ENCODE measurements around the gene ANGEL2. TPM values are rescaled to one million over a fixed set of nuclear protein-coding genes. Genes with fewer than 3 reads are reported as not detected.

Gene ANGEL2
- polyA plus RNA-seq, 4 donors = 5.7 to 32.2 (median 9.9) TPM

- FAIRE-seq = no peak
- H3K4me1 ChIP-seq (ENCODE audit: control insufficient read depth in 3 of 3, insufficient read depth in 2 of 3, low read depth in 1 of 3, low read length in 2 of 3) = peaks cover 0 to 7% (median 0%) of the 10 kb centered on the region in 3 donors
- WGBS, 3 donors = 1 to 2% (median 1%) methylated on average over 51 to 61 of the region's 61 CpGs
- H3K27ac ChIP-seq (ENCODE audit: low read depth in 1 of 3, low read length in 2 of 3) = peak within 1 kb of the TSS in 1 of 3 donors; percentile 58
- peaks cover 0 to 2% (median 0%) of the 10 kb centered on the region in 3 donors for H3K36me3 ChIP-seq (ENCODE audit: control insufficient read depth in 3 of 3, insufficient read depth in 2 of 3, low read depth in 1 of 3, low read length in 3 of 3)
- no peaks in the 10 kb centered on the region for H3K9me3 ChIP-seq (ENCODE audit: control insufficient read depth in 2 of 2, insufficient read depth in 1 of 2, low read depth in 1 of 2, low read length in 1 of 2)
- DNase-seq = peak; percentile 71 to 84
- peak within 1 kb of the TSS; percentile 29 to 56 (median 44) for H3K4me3 ChIP-seq (ENCODE audit: low read depth in 1 of 3, low read length in 3 of 3)
- H3K27me3 ChIP-seq (ENCODE audit: control insufficient read depth in 3 of 3, insufficient read depth in 3 of 3, low read length in 3 of 3) = peaks cover 0 to 26% (median 0%) of the 10 kb centered on the region in 3 donors
These were observed 65.2 kb downstream of the ANGEL2 start, which contains the start of gene VASH2 for GRCh38 chr1:212950243-212951125. Gene VASH2 (plus strand): TSS chr1:212950541. CDS start chr1:212951543, 1,002 bp downstream.

- no peaks in the 10 kb centered on the region for H3K9me3 ChIP-seq (ENCODE audit: control insufficient read depth in 2 of 2, insufficient read depth in 1 of 2, low read depth in 1 of 2, low read length in 1 of 2)
- DNase-seq (no peak), FAIRE-seq (no peak)
- H3K4me1 ChIP-seq (ENCODE audit: control insufficient read depth in 3 of 3, insufficient read depth in 2 of 3, low read depth in 1 of 3, low read length in 2 of 3) = peaks cover 0 to 7% (median 0%) of the 10 kb centered on the region in 3 donors
- WGBS, 3 donors = 44 to 59% (median 48%) methylated on average over 2 of the region's 2 CpGs
- peak overlapping the region in 2 of 3 donors; percentile 44 to 56 for H3K4me3 ChIP-seq (ENCODE audit: low read depth in 1 of 3, low read length in 3 of 3)
- peaks cover 0 to under 1% (median 0%) of the 10 kb centered on the region in 3 donors for H3K36me3 ChIP-seq (ENCODE audit: control insufficient read depth in 3 of 3, insufficient read depth in 2 of 3, low read depth in 1 of 3, low read length in 3 of 3)
- H3K27me3 ChIP-seq (ENCODE audit: control insufficient read depth in 3 of 3, insufficient read depth in 3 of 3, low read length in 3 of 3) = peaks cover 0 to 26% (median 0%) of the 10 kb centered on the region in 3 donors
- H3K27ac ChIP-seq (ENCODE audit: low read depth in 1 of 3, low read length in 2 of 3) = peak overlapping the region in 1 of 3 donors; percentile 37
These were observed 65.9 kb downstream of the ANGEL2 start for GRCh38 chr1:212949771-212950170.

DNA sequence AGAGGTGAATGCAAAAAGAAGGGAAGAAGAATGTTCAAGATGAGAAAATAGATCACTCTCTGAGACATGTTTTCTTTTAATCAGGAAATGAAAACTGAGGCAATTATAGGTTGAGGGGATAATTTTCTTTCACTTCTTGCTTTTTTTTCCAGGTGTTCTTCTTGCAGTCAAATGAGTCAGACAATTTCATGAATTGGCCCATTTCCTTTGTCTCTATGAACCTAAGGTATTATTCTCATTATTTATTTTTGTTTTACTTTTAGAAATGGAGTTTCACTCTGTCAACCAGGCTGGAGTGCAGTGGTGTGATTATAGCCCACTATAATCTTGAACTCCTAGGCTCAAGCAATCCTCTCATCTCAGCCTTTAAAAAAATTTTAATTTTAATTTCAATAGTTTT lies 68.8 kb downstream of the ANGEL2 start:
- DNase-seq (no peak), FAIRE-seq (no peak)
- no peak overlapping the region for H3K27ac ChIP-seq (ENCODE audit: low read depth in 1 of 3, low read length in 2 of 3)
- peaks cover 0 to 7% (median 0%) of the 10 kb centered on the region in 3 donors for H3K4me1 ChIP-seq (ENCODE audit: control insufficient read depth in 3 of 3, insufficient read depth in 2 of 3, low read depth in 1 of 3, low read length in 2 of 3)
- no peaks in the 10 kb centered on the region for H3K36me3 ChIP-seq (ENCODE audit: control insufficient read depth in 3 of 3, insufficient read depth in 2 of 3, low read depth in 1 of 3, low read length in 3 of 3)
- H3K4me3 ChIP-seq (ENCODE audit: low read depth in 1 of 3, low read length in 3 of 3) = no peak overlapping the region
- peaks cover 0 to 23% (median 0%) of the 10 kb centered on the region in 3 donors for H3K27me3 ChIP-seq (ENCODE audit: control insufficient read depth in 3 of 3, insufficient read depth in 3 of 3, low read length in 3 of 3)
- H3K9me3 ChIP-seq (ENCODE audit: control insufficient read depth in 2 of 2, insufficient read depth in 1 of 2, low read depth in 1 of 2, low read length in 1 of 2) = peaks cover 0 to 3% of the 10 kb centered on the region in 2 donors

- Histone ChIP-seq H3K9me3 (ENCODE audit: control insufficient read depth in 2 of 2, insufficient read depth in 1 of 2, low read depth in 1 of 2, low read length in 1 of 2) (peaks cover 0 to 5% of the 10 kb centered on the region in 2 donors), H3K4me3 (ENCODE audit: low read depth in 1 of 3, low read length in 3 of 3) (no peak overlapping the region), H3K27ac (ENCODE audit: low read depth in 1 of 3, low read length in 2 of 3) (no peak overlapping the region), H3K27me3 (ENCODE audit: control insufficient read depth in 3 of 3, insufficient read depth in 3 of 3, low read length in 3 of 3) (peaks cover 0 to 12% (median 0%) of the 10 kb centered on the region in 3 donors), H3K36me3 (ENCODE audit: control insufficient read depth in 3 of 3, insufficient read depth in 2 of 3, low read depth in 1 of 3, low read length in 3 of 3) (no peaks in the 10 kb centered on the region), H3K4me1 (ENCODE audit: control insufficient read depth in 3 of 3, insufficient read depth in 2 of 3, low read depth in 1 of 3, low read length in 2 of 3) (peaks cover 0 to 4% (median 0%) of the 10 kb centered on the region in 3 donors)
- no peak for FAIRE-seq
- 87 to 91% (median 88%) methylated on average over 4 of the region's 4 CpGs for WGBS, 3 donors
- DNase-seq = no peak
These were observed 70.1 kb downstream of the ANGEL2 start for GRCh38 chr1:212945463-212946160.

DNA sequence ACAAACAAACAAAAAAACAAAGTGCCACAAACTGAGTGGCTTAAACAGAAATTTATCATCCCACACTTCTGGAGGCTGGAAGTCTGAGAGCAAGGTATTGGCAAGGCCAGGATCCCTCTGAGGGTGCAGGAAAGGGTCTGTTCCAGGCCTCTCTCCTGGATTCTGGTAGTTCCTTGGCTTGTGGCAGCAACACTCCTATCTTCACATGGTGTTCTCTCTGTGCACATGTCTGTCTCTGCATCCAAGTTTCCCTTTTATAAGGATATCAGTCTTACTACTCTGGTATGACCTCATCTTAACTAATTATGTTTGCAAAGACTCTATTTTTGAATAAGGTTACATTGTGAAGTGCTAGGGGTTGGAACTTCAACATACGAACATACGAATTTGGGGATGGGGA lies 70.6 kb downstream of the ANGEL2 start:
- H3K4me3 ChIP-seq (ENCODE audit: low read depth in 1 of 3, low read length in 3 of 3) = no peak overlapping the region
- H3K4me1 ChIP-seq (ENCODE audit: control insufficient read depth in 3 of 3, insufficient read depth in 2 of 3, low read depth in 1 of 3, low read length in 2 of 3) = peaks cover 0 to 2% (median 0%) of the 10 kb centered on the region in 3 donors
- H3K27ac ChIP-seq (ENCODE audit: low read depth in 1 of 3, low read length in 2 of 3) = no peak overlapping the region
- no peak for DNase-seq
- H3K36me3 ChIP-seq (ENCODE audit: control insufficient read depth in 3 of 3, insufficient read depth in 2 of 3, low read depth in 1 of 3, low read length in 3 of 3) = no peaks in the 10 kb centered on the region
- WGBS, 3 donors = 89 to 90% (median 90%) methylated on average over 2 of the region's 2 CpGs
- H3K9me3 ChIP-seq (ENCODE audit: control insufficient read depth in 2 of 2, insufficient read depth in 1 of 2, low read depth in 1 of 2, low read length in 1 of 2) = peaks cover 0 to 7% of the 10 kb centered on the region in 2 donors
- H3K27me3 ChIP-seq (ENCODE audit: control insufficient read depth in 3 of 3, insufficient read depth in 3 of 3, low read length in 3 of 3) = peaks cover 0 to 9% (median 0%) of the 10 kb centered on the region in 3 donors
- FAIRE-seq = no peak

DNA sequence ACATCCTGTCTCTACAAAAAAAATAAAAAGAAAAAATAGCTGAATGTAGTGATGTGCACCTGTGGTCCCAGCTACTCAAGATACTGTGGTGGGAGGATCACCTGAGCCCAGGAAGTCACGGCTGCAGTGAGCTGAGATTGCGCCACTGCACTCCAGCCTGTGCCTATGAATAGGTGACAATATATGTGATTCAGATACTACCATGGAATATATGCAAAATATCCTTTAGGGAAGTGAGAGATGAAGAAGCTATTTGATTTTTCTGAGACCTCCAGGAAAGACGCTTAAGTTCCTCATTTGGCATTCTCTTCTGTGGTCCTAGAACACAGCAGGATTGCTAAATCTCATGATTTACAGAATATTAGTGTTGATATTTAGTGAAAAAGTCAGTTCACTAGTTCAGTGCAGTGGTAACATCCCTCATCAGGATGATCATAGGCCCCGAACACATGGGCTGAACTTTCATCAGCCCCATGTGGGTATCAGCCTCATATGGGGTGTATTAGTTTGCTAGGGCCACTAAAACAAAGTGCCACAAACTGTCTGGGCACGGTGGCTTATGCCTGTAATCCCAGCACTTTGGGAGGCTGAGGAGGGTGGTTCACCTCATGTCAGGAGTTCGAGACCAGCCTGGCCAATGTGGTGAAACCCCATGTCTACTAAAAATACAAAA lies 71.3 kb downstream of the ANGEL2 start:
- no peak for FAIRE-seq
- WGBS, 3 donors = 78 to 89% (median 88%) methylated on average over 6 of the region's 6 CpGs
- no peak overlapping the region for H3K27ac ChIP-seq (ENCODE audit: low read depth in 1 of 3, low read length in 2 of 3)

GRCh38 chr1:212943393-212943710 lies 72.3 kb downstream of the ANGEL2 start:
- no peak for DNase-seq
- Histone ChIP-seq H3K9me3 (ENCODE audit: control insufficient read depth in 2 of 2, insufficient read depth in 1 of 2, low read depth in 1 of 2, low read length in 1 of 2) (peaks cover 0 to 7% of the 10 kb centered on the region in 2 donors), H3K4me1 (ENCODE audit: control insufficient read depth in 3 of 3, insufficient read depth in 2 of 3, low read depth in 1 of 3, low read length in 2 of 3) (no peaks in the 10 kb centered on the region), H3K36me3 (ENCODE audit: control insufficient read depth in 3 of 3, insufficient read depth in 2 of 3, low read depth in 1 of 3, low read length in 3 of 3) (no peaks in the 10 kb centered on the region), H3K4me3 (ENCODE audit: low read depth in 1 of 3, low read length in 3 of 3) (no peak overlapping the region), H3K27ac (ENCODE audit: low read depth in 1 of 3, low read length in 2 of 3) (no peak overlapping the region), H3K27me3 (ENCODE audit: control insufficient read depth in 3 of 3, insufficient read depth in 3 of 3, low read length in 3 of 3) (no peaks in the 10 kb centered on the region)
- 68 to 81% (median 80%) methylated on average over 4 of the region's 4 CpGs for WGBS, 3 donors
- FAIRE-seq = no peak

More for the DNA sequence above, 71.3 kb downstream of the ANGEL2 start:
- Histone ChIP-seq H3K36me3 (ENCODE audit: control insufficient read depth in 3 of 3, insufficient read depth in 2 of 3, low read depth in 1 of 3, low read length in 3 of 3) (no peaks in the 10 kb centered on the region), H3K4me3 (ENCODE audit: low read depth in 1 of 3, low read length in 3 of 3) (no peak overlapping the region), H3K9me3 (ENCODE audit: control insufficient read depth in 2 of 2, insufficient read depth in 1 of 2, low read depth in 1 of 2, low read length in 1 of 2) (peaks cover 0 to 7% of the 10 kb centered on the region in 2 donors), H3K4me1 (ENCODE audit: control insufficient read depth in 3 of 3, insufficient read depth in 2 of 3, low read depth in 1 of 3, low read length in 2 of 3) (no peaks in the 10 kb centered on the region), H3K27me3 (ENCODE audit: control insufficient read depth in 3 of 3, insufficient read depth in 3 of 3, low read length in 3 of 3) (peaks cover 0 to 2% (median 0%) of the 10 kb centered on the region in 3 donors)
- DNase-seq = no peak
